PC-9 (cell line): ENCODE measurements around the gene RDH14. TPM values are rescaled to one million over a fixed set of nuclear protein-coding genes. Genes with fewer than 3 reads are reported as not detected.

Source experiments
- BruUV-seq: library from RNA; stranded (reverse); fragments of 400-500 nt; replicated peaks from 2 replicates; lab custom pipeline; 2021; lab: Mats Ljungman, UMichigan
- CTCF ChIA-PET: fragments of 300-600 bp; sonication (Branson Sonifier 250); formaldehyde crosslinking; loops from one replicate; lab custom pipeline; 2022; ENCODE audit warnings: antibody characterized with exemption; lab: Charles Lee
- POLR2A ChIA-PET: fragments of 300-600 bp; sonication (Branson Sonifier 250); formaldehyde crosslinking; loops from one replicate; lab custom pipeline; 2022; ENCODE audit warnings: antibody characterized with exemption; ENCODE audit not compliant: unreplicated experiment; lab: Charles Lee
- DNase-seq, 2 experiments: peaks; one replicate each; pipeline versions ENCODE4 v3.0.0 to v3.0.0-alpha.2; 2015 to 2022; ENCODE audit warnings: mixed read lengths in 1 of 2
- H2AFZ ChIP-seq: fragments of 200-600 bp; sonication (generic); 2 replicates; pipeline ENCODE4 v1.8.1; 2017; ENCODE audit warnings: antibody characterized with exemption
- H3F3A ChIP-seq: fragments of 200-600 bp; sonication (generic); 2 replicates; pipeline ENCODE4 v1.8.1; 2017; ENCODE audit warnings: antibody characterized with exemption, mild to moderate bottlenecking, low read depth; ENCODE audit not compliant: insufficient read depth
- H3K27ac ChIP-seq: fragments of 200-600 bp; sonication (generic); 2 replicates; pipeline ENCODE4 v1.6.1; 2016; ENCODE audit warnings: mixed run types
- H3K27me3 ChIP-seq: fragments of 200-600 bp; sonication (generic); 2 replicates; pipeline ENCODE4 v1.6.1; 2016; ENCODE audit warnings: low read depth, mixed run types; ENCODE audit not compliant: insufficient read depth
- H3K36me3 ChIP-seq: fragments of 200-600 bp; sonication (generic); 2 replicates; pipeline ENCODE4 v1.6.1; 2016; ENCODE audit warnings: low read depth, mixed run types
- H3K4me1 ChIP-seq: fragments of 200-600 bp; sonication (generic); replicated peaks from 2 replicates; pipeline ENCODE4 v1.6.1; 2016; ENCODE audit warnings: mixed run types; ENCODE audit not compliant: insufficient read depth
- H3K4me2 ChIP-seq: fragments of 200-600 bp; sonication (generic); 2 replicates; pipeline ENCODE4 v1.6.1; 2017; ENCODE audit warnings: mixed run types
- H3K4me3 ChIP-seq: fragments of 200-600 bp; sonication (generic); 2 replicates; pipeline ENCODE4 v1.6.1; 2016; ENCODE audit warnings: mixed run types
- H3K79me2 ChIP-seq: fragments of 200-600 bp; sonication (generic); 2 replicates; pipeline ENCODE4 v1.6.1; 2017; ENCODE audit warnings: low read depth, mixed run types
- H3K9me2 ChIP-seq: fragments of 200-600 bp; sonication (generic); 2 replicates; pipeline ENCODE4 v1.8.1; 2017; ENCODE audit warnings: mild to moderate bottlenecking; ENCODE audit not compliant: insufficient read depth
- H3K9me3 ChIP-seq: fragments of 200-600 bp; sonication (generic); 2 replicates; pipeline ENCODE4 v1.8.1; 2016; ENCODE audit warnings: low read depth; ENCODE audit not compliant: insufficient read depth
- H4K20me1 ChIP-seq: fragments of 200-600 bp; sonication (generic); 2 replicates; pipeline ENCODE4 v1.8.1; 2017; ENCODE audit not compliant: insufficient read depth
- EZH2 ChIP-seq: fragments of 200-600 bp; sonication (generic); IDR thresholded peaks from 2 replicates; pipeline ENCODE4 v1.8.0; 2017; ENCODE audit warnings: antibody characterized with exemption, low read depth
- intact Hi-C: fragments of 100-400 bp; cut with micrococcal nuclease; formaldehyde crosslinking; loops from one replicate; pipeline ENCODE4 v1.10.0; 2022; ENCODE audit not compliant: unreplicated experiment
- total RNA-seq: library from RNA; stranded (reverse); gene quantifications from 2 replicates; pipeline ENCODE4 v1.2.3, GENCODE V29; 2021
- TF ChIP-seq, protein P1 (sequence below): fragments of 200-600 bp; sonication (generic); conservative IDR thresholded peaks from 2 replicates; pipeline ENCODE4 v1.6.1; 2017; ENCODE audit warnings: mixed run types, antibody characterized with exemption, mild to moderate bottlenecking, moderate library complexity

RDH14 gene
- total RNA-seq, 1 experiment from 2014 or later, result 17.2 TPM

DNA sequence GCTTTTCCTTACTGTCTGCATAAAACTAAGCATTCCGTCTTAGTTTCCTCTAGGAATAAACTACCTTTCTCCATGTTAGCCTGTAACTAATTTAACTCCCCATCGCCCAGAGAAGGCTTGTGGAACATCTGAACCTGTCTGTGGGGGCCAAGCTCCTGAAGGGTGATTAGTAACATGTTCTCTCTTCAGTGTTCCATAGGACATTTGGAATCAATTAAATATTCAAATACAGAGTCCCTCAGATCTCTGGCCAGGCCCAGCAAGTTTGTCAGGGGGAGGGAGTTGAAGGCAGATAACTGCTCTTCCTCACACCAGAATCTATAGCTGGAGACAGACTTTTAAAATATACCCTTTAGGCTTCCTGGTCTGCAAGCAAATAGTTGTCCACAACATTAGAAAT, 8.8 kb downstream of the RDH14 start:
- Histone ChIP-seq H3K4me1 (no peaks in the 10 kb centered on the region), H2AFZ (no peak overlapping the region), H3K27ac (no peak overlapping the region), H4K20me1 (no peaks in the 10 kb centered on the region), H3K9me3 (no peaks in the 10 kb centered on the region), H3K79me2 (no peaks in the 10 kb centered on the region; the same call in 1 of the 2 replicates), H3K27me3 (no peaks in the 10 kb centered on the region), H3F3A (no peaks in the 10 kb centered on the region), H3K36me3 (peaks cover 14% of the 10 kb centered on the region), H3K4me3 (no peak overlapping the region), H3K9me2 (no peaks in the 10 kb centered on the region), H3K4me2 (no peak overlapping the region)
- intact Hi-C loops, result no loop called here
- ChIA-PET CTCF (no interaction called here), POLR2A (no interaction called here)
- TF ChIP-seq, protein P1, sequence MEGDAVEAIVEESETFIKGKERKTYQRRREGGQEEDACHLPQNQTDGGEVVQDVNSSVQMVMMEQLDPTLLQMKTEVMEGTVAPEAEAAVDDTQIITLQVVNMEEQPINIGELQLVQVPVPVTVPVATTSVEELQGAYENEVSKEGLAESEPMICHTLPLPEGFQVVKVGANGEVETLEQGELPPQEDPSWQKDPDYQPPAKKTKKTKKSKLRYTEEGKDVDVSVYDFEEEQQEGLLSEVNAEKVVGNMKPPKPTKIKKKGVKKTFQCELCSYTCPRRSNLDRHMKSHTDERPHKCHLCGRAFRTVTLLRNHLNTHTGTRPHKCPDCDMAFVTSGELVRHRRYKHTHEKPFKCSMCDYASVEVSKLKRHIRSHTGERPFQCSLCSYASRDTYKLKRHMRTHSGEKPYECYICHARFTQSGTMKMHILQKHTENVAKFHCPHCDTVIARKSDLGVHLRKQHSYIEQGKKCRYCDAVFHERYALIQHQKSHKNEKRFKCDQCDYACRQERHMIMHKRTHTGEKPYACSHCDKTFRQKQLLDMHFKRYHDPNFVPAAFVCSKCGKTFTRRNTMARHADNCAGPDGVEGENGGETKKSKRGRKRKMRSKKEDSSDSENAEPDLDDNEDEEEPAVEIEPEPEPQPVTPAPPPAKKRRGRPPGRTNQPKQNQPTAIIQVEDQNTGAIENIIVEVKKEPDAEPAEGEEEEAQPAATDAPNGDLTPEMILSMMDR, result no peak
- TF ChIP-seq EZH2, result no peak
- BruUV-seq, result no TSS peak
- DNase-seq, result no peak

DNA sequence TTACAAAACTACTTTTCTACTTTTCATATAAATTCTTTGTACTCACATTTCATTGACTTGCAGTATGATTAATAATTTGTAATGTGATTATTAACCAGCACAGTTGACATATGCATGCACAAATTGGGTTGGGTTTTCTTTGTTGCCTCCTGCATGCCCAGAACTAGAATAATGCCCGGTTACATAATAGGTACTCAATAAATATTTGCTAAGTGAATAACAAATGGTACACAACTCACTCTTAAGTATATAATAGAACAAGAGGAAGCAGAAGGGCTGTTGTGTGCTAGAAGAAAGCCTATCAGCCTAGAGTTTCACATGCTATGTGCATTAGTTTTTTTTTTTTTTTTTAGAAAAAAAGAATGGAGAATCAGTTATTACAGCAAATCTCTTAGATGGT, 9.3 kb downstream of the RDH14 start:
- no peak for DNase-seq
- H3K9me3 ChIP-seq, result no peaks in the 10 kb centered on the region
- no TSS peak for BruUV-seq
- H3K36me3 ChIP-seq, result peaks cover 13% of the 10 kb centered on the region
- ChIA-PET CTCF (no interaction called here), POLR2A (no interaction called here)
- H3K9me2 ChIP-seq, result no peaks in the 10 kb centered on the region
- intact Hi-C loops, result no loop called here
- no peaks in the 10 kb centered on the region for H3F3A ChIP-seq
- TF ChIP-seq, protein P1, result no peak
- TF ChIP-seq EZH2, result no peak
- no peaks in the 10 kb centered on the region for H4K20me1 ChIP-seq
- H3K79me2 ChIP-seq, result no peaks in the 10 kb centered on the region; the same call in 1 of the 2 replicates
- no peaks in the 10 kb centered on the region for H3K27me3 ChIP-seq
- H2AFZ ChIP-seq, result no peak overlapping the region
- no peak overlapping the region for H3K27ac ChIP-seq
- no peak overlapping the region for H3K4me2 ChIP-seq
- H3K4me1 ChIP-seq, result no peaks in the 10 kb centered on the region
- H3K4me3 ChIP-seq, result no peak overlapping the region

DNA sequence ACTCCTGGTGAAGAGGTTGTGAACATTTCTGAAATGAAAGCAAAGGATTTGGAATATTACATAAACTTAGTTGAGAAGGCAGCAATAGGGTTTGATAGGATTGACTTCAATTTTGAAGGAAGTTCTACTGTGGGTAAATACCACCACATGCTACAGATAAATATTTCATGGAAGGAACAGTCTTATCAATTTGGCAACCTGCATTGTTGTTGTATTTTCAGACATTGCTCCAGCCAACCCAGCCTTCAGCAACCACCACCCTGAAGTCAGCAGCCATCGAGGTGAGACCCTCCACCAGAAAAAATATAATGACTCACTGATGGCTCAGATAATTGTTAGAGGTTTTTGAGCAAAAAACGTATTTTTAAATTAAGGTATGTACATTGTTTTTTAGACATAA, 10.0 kb downstream of the RDH14 start:
- Histone ChIP-seq H4K20me1 (no peaks in the 10 kb centered on the region), H3K9me3 (no peaks in the 10 kb centered on the region), H3F3A (no peaks in the 10 kb centered on the region), H3K27ac (no peak overlapping the region), H3K27me3 (no peaks in the 10 kb centered on the region), H3K4me2 (no peak overlapping the region), H2AFZ (no peak overlapping the region), H3K4me3 (no peak overlapping the region), H3K9me2 (no peaks in the 10 kb centered on the region), H3K36me3 (peaks cover 6% of the 10 kb centered on the region), H3K79me2 (no peaks in the 10 kb centered on the region), H3K4me1 (no peaks in the 10 kb centered on the region)
- CTCF ChIA-PET, result no interaction called here
- intact Hi-C loops, result no loop called here
- no peak for TF ChIP-seq EZH2
- TF ChIP-seq, protein P1, result no peak
- DNase-seq, result no peak
- POLR2A ChIA-PET, result no interaction called here
- BruUV-seq, result no TSS peak
